NCI-H2107 treated with DMSO at 0.1 percent for 48 hours (cell line): ENCODE data around the gene OR10G2.
"Not testable (repeated sequence)": the region's sequence is repeated elsewhere in the genome, so short reads cannot be mapped to it uniquely, and the experiment has no call there.

Experiments
- DNase-seq: peaks from one replicate; lab custom pipeline; 2025; ENCODE audit not compliant: unreplicated experiment; lab: John Stamatoyannopoulos, UW

Gene OR10G2

GRCh38 chr14:21634840-21635239 is at the start of gene OR10G2:
Gene OR10G2, minus strand, starts transcription at chr14:21634940. Its CDS starts 98 bp downstream, at chr14:21634842.
- no peak for DNase-seq

- no peak for DNase-seq
These were observed 45.3 kb upstream of the OR10G2 start for GRCh38 chr14:21680072-21680471.

- DNase-seq = no peak
These were observed 40.8 kb upstream of the OR10G2 start for GRCh38 chr14:21675566-21675965.

- DNase-seq = no peak
These were observed 39.0 kb upstream of the OR10G2 start, which contains the start of gene OR4E1 for GRCh38 chr14:21673718-21674117. Gene OR4E1, minus strand, starts transcription at chr14:21673818. Its CDS starts 2,883 bp downstream, at chr14:21670935.

GRCh38 chr14:21672116-21672515 is 37.4 kb upstream of the OR10G2 start:
- no peak for DNase-seq

- no peak for DNase-seq
These were observed 36.6 kb upstream of the OR10G2 start for GRCh38 chr14:21671371-21671770.

GRCh38 chr14:21669284-21669683 is 34.5 kb upstream of the OR10G2 start:
- no peak for DNase-seq

- DNase-seq = no peak
These were observed 33.6 kb upstream of the OR10G2 start for GRCh38 chr14:21668377-21668776.

- DNase-seq = no peak
These were observed 22.2 kb upstream of the OR10G2 start for GRCh38 chr14:21656980-21657379.

GRCh38 chr14:21654215-21654614 is 19.5 kb upstream of the OR10G2 start:
- DNase-seq = no peak

GRCh38 chr14:21653331-21653885 is 18.7 kb upstream of the OR10G2 start, which contains the start of gene OR4E2:
Gene OR4E2, plus strand, starts transcription at chr14:21653835. Its CDS starts 11,248 bp downstream, at chr14:21665083.
- DNase-seq = no peak

GRCh38 chr14:21652209-21652808 is 17.6 kb upstream of the OR10G2 start:
- DNase-seq = no peak

GRCh38 chr14:21647380-21647779 is 12.6 kb upstream of the OR10G2 start:
- no peak for DNase-seq

- DNase-seq = no peak
These were observed 8.7 kb upstream of the OR10G2 start for GRCh38 chr14:21643407-21643806.

GRCh38 chr14:21642683-21643082 is 7.9 kb upstream of the OR10G2 start:
- no peak for DNase-seq

- no peak for DNase-seq
These were observed 3.7 kb downstream of the OR10G2 start for GRCh38 chr14:21631084-21631483.

- DNase-seq = not testable (repeated sequence)
These were observed 4.2 kb downstream of the OR10G2 start for GRCh38 chr14:21630503-21630902.

- DNase-seq = no peak
These were observed 8.1 kb downstream of the OR10G2 start for GRCh38 chr14:21626491-21627230.

- DNase-seq = no peak
These were observed 17.1 kb downstream of the OR10G2 start for GRCh38 chr14:21617614-21618013.

- DNase-seq = no peak
These were observed 20.5 kb downstream of the OR10G2 start for GRCh38 chr14:21614240-21614639.

- no peak for DNase-seq
These were observed 22.4 kb downstream of the OR10G2 start for GRCh38 chr14:21612324-21612723.

GRCh38 chr14:21602181-21602580 is 32.6 kb downstream of the OR10G2 start:
- not testable (repeated sequence) for DNase-seq
